ENCODE data around the gene KIF6.

KIF6 gene

GRCh38 chr6:39657355-39658135 lies 67.7 kb downstream of the KIF6 start:
- DNase-seq, result no peak

GRCh38 chr6:39654121-39654520 lies 71.1 kb downstream of the KIF6 start:
- DNase-seq, result no peak

GRCh38 chr6:39653612-39654011 lies 71.6 kb downstream of the KIF6 start:
- no peak for DNase-seq

GRCh38 chr6:39649996-39650395 lies 75.2 kb downstream of the KIF6 start:
- DNase-seq, result no peak

- no peak for DNase-seq
Measured at GRCh38 chr6:39646751-39647420, 78.3 kb downstream of the KIF6 start.

- no peak for DNase-seq
Measured at GRCh38 chr6:39642270-39642669, 82.9 kb downstream of the KIF6 start.

GRCh38 chr6:39638126-39638822 lies 86.9 kb downstream of the KIF6 start:
- no peak for DNase-seq

- DNase-seq, result no peak
Measured at GRCh38 chr6:39634646-39635341, 90.4 kb downstream of the KIF6 start.

- no peak for DNase-seq
Measured at GRCh38 chr6:39625209-39625608, 100.0 kb downstream of the KIF6 start.

GRCh38 chr6:39623750-39624149 lies 101.5 kb downstream of the KIF6 start:
- no peak for DNase-seq

GRCh38 chr6:39617520-39617919 lies 107.7 kb downstream of the KIF6 start:
- no peak for DNase-seq

GRCh38 chr6:39617026-39617425 lies 108.2 kb downstream of the KIF6 start:
- DNase-seq, result no peak

GRCh38 chr6:39615622-39616021 lies 109.6 kb downstream of the KIF6 start:
- no peak for DNase-seq

GRCh38 chr6:39614393-39614950 lies 110.7 kb downstream of the KIF6 start:
- DNase-seq, result no peak

- no peak for DNase-seq
Measured at GRCh38 chr6:39610221-39610620, 115.0 kb downstream of the KIF6 start.

- no peak for DNase-seq
Measured at GRCh38 chr6:39608652-39609345, 116.4 kb downstream of the KIF6 start.

GRCh38 chr6:39602601-39603519 lies 122.3 kb downstream of the KIF6 start:
- peak; percentile 67 for DNase-seq

- DNase-seq, result no peak
Measured at GRCh38 chr6:39599973-39600372, 125.2 kb downstream of the KIF6 start.

- no peak for DNase-seq
Measured at GRCh38 chr6:39599341-39599740, 125.9 kb downstream of the KIF6 start.

- no peak for DNase-seq
Measured at GRCh38 chr6:39594285-39594684, 130.9 kb downstream of the KIF6 start.

- no peak for DNase-seq
Measured at GRCh38 chr6:39593646-39594045, 131.6 kb downstream of the KIF6 start.
